ENCODE data around the gene IPO11.
A peak's percentile ranks its signal among the peaks of the same experiment; 100 is the strongest.
"Not testable (repeated sequence)": the region's sequence is repeated elsewhere in the genome, so short reads cannot be mapped to it uniquely, and the experiment has no call there.

IPO11 gene

GRCh38 chr5:62607615-62608014 is 195.1 kb downstream of the IPO11 start:
- DNase-seq, result no peak

GRCh38 chr5:62608529-62609511 is 196.3 kb downstream of the IPO11 start:
- no peak for DNase-seq

GRCh38 chr5:62614355-62614754 is 201.8 kb downstream of the IPO11 start:
- no peak for DNase-seq

DNA sequence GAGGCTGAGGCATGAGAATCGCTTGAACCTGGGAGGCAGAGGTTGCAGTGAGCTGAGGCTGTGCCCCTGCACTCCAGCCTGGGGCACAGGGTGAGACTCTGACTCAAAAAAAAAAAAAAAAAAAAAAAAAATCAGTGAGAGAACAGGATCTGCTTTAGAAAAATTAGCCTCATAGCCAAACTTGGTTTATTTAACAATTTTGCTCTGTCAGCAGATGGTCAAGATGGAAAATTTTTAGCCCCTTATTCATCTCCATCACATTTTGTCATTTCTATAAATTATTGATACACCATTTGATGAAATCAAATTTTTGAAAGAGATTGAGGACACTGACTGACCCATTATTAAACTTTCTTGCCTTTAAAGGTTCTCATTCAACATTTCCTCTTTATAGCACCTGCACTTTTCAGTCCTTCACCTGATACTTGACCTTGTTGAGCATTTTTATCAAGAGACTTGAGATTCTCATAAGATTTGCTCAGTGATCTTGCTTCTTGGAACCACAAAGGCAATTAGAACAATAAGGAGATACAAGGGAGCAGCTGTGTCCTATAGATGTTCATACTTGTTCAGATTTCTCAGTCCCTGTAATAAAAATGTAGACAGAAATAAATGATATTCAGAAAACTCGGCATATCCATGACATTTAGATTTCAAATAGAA is 204.2 kb downstream of the IPO11 start:
- no peak for DNase-seq

DNA sequence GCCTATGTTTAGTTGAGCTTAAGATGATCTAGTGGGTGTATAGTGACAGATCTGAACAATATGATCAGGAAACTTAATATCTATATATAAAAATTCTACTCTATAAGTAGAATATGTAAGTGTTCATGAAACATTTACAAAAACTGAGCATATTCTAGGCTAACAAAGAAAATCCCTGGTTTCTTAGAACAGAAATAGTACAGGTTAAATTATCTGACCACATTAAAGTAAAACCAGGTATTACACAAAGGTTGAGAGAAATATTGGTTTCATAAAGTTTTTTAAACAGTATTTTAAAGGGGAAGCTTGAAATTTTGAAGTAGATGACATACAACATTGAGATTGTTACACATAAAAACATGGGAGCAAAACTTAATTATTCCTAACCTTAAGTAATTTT is 205.4 kb downstream of the IPO11 start:
- no peak for DNase-seq

DNA sequence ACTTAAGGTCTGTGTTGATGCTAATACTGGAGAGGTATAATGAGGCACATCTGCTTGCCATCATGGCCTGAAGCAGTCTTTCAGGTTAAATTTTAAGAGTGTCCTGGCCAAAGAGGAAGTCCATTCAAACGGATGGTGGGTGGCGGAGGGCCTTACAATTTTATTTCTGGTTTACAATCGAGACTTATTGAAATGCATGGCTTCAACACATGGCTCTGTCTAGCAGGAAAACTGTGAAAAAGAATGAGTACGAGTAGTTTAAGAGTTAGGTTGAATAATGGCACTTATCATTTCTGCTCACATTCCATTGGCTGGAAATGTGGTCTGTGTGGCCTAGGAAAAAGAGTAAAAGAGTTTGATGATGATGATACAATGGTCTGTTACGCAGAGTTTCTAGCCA is 208.2 kb downstream of the IPO11 start:
- no peak for DNase-seq

DNA sequence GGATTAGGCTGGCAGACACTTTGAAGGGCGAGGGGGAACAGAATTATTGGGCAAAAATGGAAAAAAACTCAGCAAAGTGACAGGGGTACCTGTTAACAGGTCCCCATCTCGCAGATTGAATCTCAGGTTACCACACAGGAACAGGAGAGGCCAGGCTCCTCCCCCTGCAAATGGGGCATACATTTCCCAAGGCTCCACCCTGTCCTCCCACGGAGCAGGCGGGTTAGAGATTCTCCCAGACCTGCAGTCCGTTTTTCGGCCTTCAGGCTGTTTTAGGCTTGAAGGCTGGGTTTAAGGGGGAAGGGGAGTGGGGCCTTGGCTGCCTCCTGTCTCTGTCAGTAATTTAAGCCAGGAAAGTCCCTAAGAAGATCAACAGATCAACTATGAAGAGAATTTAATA is 208.7 kb downstream of the IPO11 start:
- DNase-seq, result no peak

GRCh38 chr5:62623271-62623670 is 210.7 kb downstream of the IPO11 start:
- DNase-seq, result no peak

DNA sequence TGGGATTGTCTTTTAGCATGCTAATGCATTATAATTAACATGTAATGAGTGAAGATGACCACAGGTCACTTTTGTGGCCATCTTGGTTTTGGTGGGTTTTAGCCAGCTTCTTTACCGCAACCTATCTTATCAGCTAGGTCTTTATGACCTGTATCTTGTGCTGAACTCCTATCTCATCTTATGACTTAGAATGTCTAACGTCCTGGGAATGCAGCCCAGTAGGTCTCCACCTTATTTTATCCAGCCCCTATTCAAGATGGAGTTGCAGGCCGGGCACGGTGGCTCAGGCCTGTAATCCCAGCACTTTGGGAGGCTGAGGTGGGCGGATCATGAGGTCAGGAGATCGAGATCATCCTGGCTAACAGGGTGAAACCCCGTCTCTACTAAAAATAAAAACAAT is 211.9 kb downstream of the IPO11 start:
- not testable (repeated sequence) for DNase-seq

- no peak for DNase-seq
Observed at GRCh38 chr5:62626534-62626933, 214.0 kb downstream of the IPO11 start.

DNA sequence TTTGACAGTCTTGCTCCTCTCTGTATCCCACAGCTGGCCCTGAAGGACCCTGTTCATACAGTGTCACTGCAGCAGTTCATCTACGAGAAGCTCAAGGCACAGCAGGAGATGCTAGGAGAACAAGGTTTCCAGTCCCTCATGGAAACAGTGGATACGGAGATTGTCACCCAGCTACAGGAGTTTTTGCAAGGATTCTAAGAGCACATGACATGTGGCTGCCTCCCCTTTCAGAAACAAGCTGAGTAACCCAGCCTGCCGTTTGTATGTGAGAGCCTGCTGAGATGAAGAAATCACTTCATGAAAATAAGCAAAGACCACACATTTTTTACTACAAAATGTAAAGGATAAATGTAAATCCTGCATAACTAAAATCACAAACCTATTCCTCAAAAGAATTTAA is 214.6 kb downstream of the IPO11 start:
- no peak for DNase-seq

DNA sequence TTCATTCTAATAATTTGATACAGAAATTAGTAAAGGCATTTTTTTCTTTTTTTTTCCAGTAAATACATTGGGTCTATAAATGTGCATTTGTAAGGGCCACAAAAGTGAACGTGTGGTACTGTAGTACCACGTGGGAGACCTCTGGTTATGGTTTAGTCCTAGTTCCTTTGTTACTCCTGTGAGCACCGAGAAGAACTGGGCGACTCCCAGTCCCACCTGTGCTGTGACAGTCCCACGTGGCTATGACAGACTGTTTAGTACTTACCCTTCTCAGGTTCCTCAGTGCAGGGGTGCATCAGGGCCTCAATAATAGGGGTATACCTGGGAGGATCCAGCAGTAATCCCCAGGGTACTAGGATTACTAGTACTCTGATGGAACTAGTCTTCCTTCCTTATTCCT is 215.3 kb downstream of the IPO11 start:
- no peak for DNase-seq

GRCh38 chr5:62631909-62632580 is 219.5 kb downstream of the IPO11 start:
- DNase-seq, result no peak

DNA sequence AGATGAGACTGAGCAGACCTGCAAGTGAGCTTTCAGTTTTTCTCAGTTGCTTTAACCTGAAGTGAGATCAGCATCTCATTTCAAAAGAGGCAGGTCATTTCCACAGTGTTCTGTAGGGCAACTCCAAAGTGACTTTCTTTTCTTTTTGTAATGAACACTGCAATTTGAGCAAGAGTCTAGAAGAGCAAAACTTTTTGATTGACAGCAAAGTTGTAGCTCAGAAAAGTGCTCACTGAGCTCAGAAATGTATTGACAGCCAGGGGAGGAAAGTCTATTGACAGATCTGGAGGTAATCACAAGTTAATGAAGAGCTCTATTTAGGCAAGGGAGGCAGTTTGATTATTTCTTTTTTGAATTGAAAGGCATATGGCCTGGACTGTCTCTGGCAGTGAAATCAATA is 220.7 kb downstream of the IPO11 start:
- DNase-seq, result no peak

GRCh38 chr5:62640446-62640845 is 227.9 kb downstream of the IPO11 start:
- peak; percentile 48 for DNase-seq

DNA sequence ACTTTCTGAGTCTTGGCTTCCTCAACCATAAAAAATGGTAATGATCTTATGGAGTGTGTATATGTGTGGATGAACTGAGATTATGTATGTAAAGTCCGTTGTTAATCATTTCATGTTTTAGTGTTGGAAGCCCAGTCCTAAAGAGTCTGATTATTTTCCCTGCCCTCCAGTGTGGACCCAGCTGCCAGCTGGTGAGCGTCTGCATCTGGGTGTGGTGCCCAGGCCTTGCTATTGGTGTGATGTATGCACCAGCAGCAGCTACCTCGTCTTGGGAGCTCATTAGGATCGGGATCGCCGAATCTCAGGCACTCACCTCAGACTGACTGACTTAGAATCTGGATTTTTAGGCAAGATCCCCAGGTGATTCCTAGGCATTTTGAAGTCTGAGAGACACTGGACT is 229.9 kb downstream of the IPO11 start:
- no peak for DNase-seq

DNA sequence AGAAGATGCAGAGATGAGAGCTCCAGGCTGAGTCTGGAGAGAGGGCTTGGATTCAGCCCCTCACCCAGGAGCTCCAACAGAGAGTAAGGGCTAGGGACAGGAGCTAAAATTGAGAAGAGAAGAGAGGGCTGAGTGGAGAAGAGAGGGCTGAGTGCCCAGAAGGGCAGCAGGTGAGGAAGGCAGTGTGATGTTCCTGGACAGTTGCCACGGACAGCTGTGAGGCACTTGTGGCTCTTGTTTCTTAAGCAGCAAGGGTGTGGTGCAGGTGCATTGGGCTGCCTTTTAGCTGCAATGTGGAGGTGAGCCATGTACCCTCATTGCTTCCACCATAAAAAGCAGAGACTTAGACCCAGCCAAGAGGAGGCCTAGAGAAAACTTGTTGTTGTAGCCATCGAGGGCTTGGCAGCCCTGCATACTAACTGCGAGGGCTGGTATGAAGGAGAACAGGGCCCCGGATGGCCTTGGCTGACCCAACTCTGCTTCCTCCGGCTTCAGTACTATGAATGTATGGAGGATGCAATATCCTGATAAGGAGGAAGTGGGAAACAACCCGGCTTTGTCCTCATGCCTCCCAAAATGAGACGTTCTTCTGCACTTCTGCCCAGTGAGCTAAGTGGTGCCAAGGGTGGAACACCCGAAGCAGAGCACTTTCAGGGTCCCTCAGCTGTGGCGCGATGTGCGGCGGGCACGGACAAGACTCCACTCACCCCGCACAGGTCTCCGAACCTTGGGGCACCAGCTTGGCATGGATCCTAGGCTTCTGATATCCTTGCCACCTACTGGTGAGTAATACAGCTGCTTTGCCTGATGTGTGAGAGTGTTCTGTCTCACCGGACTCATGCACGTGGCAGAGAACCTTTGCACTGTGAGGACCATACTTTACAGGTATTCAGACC is 231.2 kb downstream of the IPO11 start:
- peak; percentile 27 for DNase-seq

GRCh38 chr5:62645223-62645622 is 232.7 kb downstream of the IPO11 start:
- DNase-seq, result no peak

- DNase-seq, result no peak
Observed at GRCh38 chr5:62647241-62647640, 234.7 kb downstream of the IPO11 start.

DNA sequence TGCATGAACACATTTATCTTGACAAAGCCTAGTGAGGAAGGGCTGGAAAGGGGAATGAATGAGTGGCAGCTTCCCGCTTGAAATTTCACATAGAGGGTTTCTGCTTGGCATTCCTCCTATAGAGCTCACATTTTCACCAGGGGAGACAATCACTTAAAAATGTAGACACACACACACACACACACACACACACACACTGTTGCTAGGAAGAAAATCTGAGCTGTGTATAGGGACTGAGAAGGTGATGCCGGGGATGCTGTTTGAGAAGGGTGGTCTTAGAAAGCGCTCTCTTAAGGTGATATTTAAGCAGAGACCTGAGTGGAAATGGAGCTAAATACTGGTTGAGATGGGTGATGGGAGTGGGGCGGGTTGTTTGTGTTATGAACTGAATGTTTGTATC is 236.5 kb downstream of the IPO11 start:
- no peak for DNase-seq

DNA sequence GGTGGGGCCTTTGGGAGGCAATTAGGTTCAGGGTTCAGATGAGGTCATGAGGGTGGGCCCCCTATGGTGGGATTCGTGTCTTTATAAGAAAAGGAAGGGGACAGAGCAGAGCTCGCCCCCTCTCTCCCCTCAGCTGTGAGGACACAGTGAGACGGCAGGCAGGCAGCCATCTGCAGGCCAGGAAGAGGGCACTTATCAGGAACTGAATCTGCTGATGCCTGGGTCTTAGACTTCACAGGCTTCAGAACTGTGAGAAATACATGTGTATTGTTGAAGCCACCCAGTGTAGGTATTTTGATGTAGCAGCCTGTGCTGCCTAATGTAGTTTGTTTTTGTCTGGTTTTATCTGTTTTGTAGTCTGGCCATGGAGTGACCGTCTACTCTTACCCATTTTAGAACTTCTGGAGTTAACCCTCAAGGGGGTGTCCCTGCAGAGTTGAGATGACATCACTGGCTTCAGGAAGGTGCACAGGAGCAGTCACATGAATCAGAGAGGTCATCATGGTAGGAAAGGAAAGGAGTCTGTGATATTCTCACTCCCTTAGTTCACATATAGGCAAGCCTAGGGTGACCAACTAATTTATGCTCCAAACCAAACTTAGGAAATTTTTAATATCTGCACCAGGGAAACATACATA is 237.0 kb downstream of the IPO11 start:
- peak; percentile 12 for DNase-seq

GRCh38 chr5:62650197-62650596 is 237.6 kb downstream of the IPO11 start:
- no peak for DNase-seq

All from suppressor macrophage treated with lipopolysaccharide for 4 hours (primary cell).